GM11168 (cell line): ENCODE results near the gene UBE2U.

Experiments used
- in situ Hi-C: fragments of 300-500 bp; cut with MboI; formaldehyde crosslinking; loops from one replicate; pipeline ENCODE4 v1.12.0; 2022; ENCODE audit warnings: low sequenced_read_pairs; ENCODE audit not compliant: unreplicated experiment

The UBE2U gene

GRCh38 chr1:64235910-64236309 is 32.5 kb downstream of the UBE2U start:
- in situ Hi-C loops: loop anchor here (25.0 kb wide), 2 partner anchors 299 to 549 kb away; no protein-coding TSS in a partner anchor

GRCh38 chr1:64236541-64236954 is 33.1 kb downstream of the UBE2U start:
- in situ Hi-C loops: loop anchor here (25.0 kb wide), 2 partner anchors 299 to 549 kb away; no protein-coding TSS in a partner anchor

GRCh38 chr1:64239519-64239918 is 36.1 kb downstream of the UBE2U start:
- in situ Hi-C loops: loop anchor here (25.0 kb wide), 2 partner anchors 302 to 552 kb away; no protein-coding TSS in a partner anchor

- in situ Hi-C loops: loop anchor here (25.0 kb wide), 2 partner anchors 303 to 553 kb away; no protein-coding TSS in a partner anchor
Measured at GRCh38 chr1:64240206-64240605, 36.8 kb downstream of the UBE2U start.

- in situ Hi-C loops: loop anchor here (25.0 kb wide), 2 partner anchors 304 to 554 kb away; no protein-coding TSS in a partner anchor
Measured at GRCh38 chr1:64241069-64241468, 37.6 kb downstream of the UBE2U start.

GRCh38 chr1:64242895-64243756 is 39.7 kb downstream of the UBE2U start:
- in situ Hi-C loops: loop anchor here (25.0 kb wide), 2 partner anchors 306 to 556 kb away; no protein-coding TSS in a partner anchor

- in situ Hi-C loops: loop anchor here (25.0 kb wide), 2 partner anchors 306 to 556 kb away; no protein-coding TSS in a partner anchor
Measured at GRCh38 chr1:64243757-64244080, 40.3 kb downstream of the UBE2U start.

GRCh38 chr1:64245495-64245894 is 42.1 kb downstream of the UBE2U start:
- in situ Hi-C loops: loop anchor here (25.0 kb wide), 2 partner anchors 308 to 558 kb away; no protein-coding TSS in a partner anchor

- in situ Hi-C loops: loop anchor here (25.0 kb wide), 2 partner anchors 309 to 559 kb away; no protein-coding TSS in a partner anchor
Measured at GRCh38 chr1:64246294-64246917, 43.0 kb downstream of the UBE2U start.

GRCh38 chr1:64248065-64248464 is 44.6 kb downstream of the UBE2U start:
- in situ Hi-C loops: loop anchor here (25.0 kb wide), 2 partner anchors 311 to 561 kb away; no protein-coding TSS in a partner anchor

GRCh38 chr1:64250472-64250871 is 47.0 kb downstream of the UBE2U start:
- in situ Hi-C loops: loop anchor here (25.0 kb wide), 1 partner anchor 587 kb away; no protein-coding TSS in a partner anchor

GRCh38 chr1:64251971-64252370 is 48.5 kb downstream of the UBE2U start:
- in situ Hi-C loops: loop anchor here (25.0 kb wide), 1 partner anchor 585 kb away; no protein-coding TSS in a partner anchor

GRCh38 chr1:64257233-64257632 is 53.8 kb downstream of the UBE2U start:
- in situ Hi-C loops: loop anchor here (25.0 kb wide), 1 partner anchor 580 kb away; no protein-coding TSS in a partner anchor

GRCh38 chr1:64258444-64258843 is 55.0 kb downstream of the UBE2U start:
- in situ Hi-C loops: loop anchor here (25.0 kb wide), 1 partner anchor 579 kb away; no protein-coding TSS in a partner anchor

- in situ Hi-C loops: loop anchor here (10.0 to 25.0 kb wide), 2 partner anchors 411 to 574 kb away; no protein-coding TSS in a partner anchor
Measured at GRCh38 chr1:64263335-64263734, 59.9 kb downstream of the UBE2U start.

- in situ Hi-C loops: loop anchor here (10.0 to 25.0 kb wide), 2 partner anchors 411 to 573 kb away; no protein-coding TSS in a partner anchor
Measured at GRCh38 chr1:64263856-64264255, 60.4 kb downstream of the UBE2U start.

- in situ Hi-C loops: loop anchor here (10.0 to 25.0 kb wide), 2 partner anchors 410 to 572 kb away; no protein-coding TSS in a partner anchor
Measured at GRCh38 chr1:64265141-64265540, 61.7 kb downstream of the UBE2U start.

- in situ Hi-C loops: loop anchor here (10.0 to 25.0 kb wide), 2 partner anchors 408 to 570 kb away; no protein-coding TSS in a partner anchor
Measured at GRCh38 chr1:64266991-64267390, 63.6 kb downstream of the UBE2U start.

GRCh38 chr1:64268653-64269557 is 65.5 kb downstream of the UBE2U start:
- in situ Hi-C loops: loop anchor here (10.0 to 25.0 kb wide), 2 partner anchors 406 to 568 kb away; no protein-coding TSS in a partner anchor
